Measurements from ENCODE around the gene TXNRD1. TPM values are rescaled to one million over a fixed set of nuclear protein-coding genes. Genes with fewer than 3 reads are reported as not detected.

TXNRD1 gene
- total RNA-seq, 1 donor from 2014 or later: 360 TPM

- no peak for DNase-seq (ENCODE audit: low read depth in 2 of 2)
Measured at GRCh38 chr12:104299842-104300481, 84.4 kb downstream of the TXNRD1 start.

- DNase-seq (ENCODE audit: low read depth in 2 of 2): peak; percentile 51 to 88
Measured at GRCh38 chr12:104303538-104304151, 88.1 kb downstream of the TXNRD1 start, which contains the start of gene EID3. Gene EID3 (plus strand): TSS chr12:104303739. CDS start chr12:104303935, 196 bp downstream.

- peak in 1 of 2 donors; percentile 33 for DNase-seq (ENCODE audit: low read depth in 2 of 2)
Measured at GRCh38 chr12:104304261-104305009, 88.9 kb downstream of the TXNRD1 start.

GRCh38 chr12:104305349-104305748 lies 89.8 kb downstream of the TXNRD1 start:
- no peak for DNase-seq (ENCODE audit: low read depth in 2 of 2)

GRCh38 chr12:104306376-104306775 lies 90.8 kb downstream of the TXNRD1 start:
- no peak for DNase-seq (ENCODE audit: low read depth in 2 of 2)

GRCh38 chr12:104306943-104307654 lies 91.5 kb downstream of the TXNRD1 start:
- no peak for DNase-seq (ENCODE audit: low read depth in 2 of 2)

- DNase-seq (ENCODE audit: low read depth in 2 of 2): no peak
Measured at GRCh38 chr12:104307655-104308000, 92.0 kb downstream of the TXNRD1 start.

- no peak for DNase-seq (ENCODE audit: low read depth in 2 of 2)
Measured at GRCh38 chr12:104309446-104309993, 93.9 kb downstream of the TXNRD1 start.

GRCh38 chr12:104310751-104311633 lies 95.4 kb downstream of the TXNRD1 start:
- DNase-seq (ENCODE audit: low read depth in 2 of 2): no peak

- no peak for DNase-seq (ENCODE audit: low read depth in 2 of 2)
Measured at GRCh38 chr12:104312202-104312601, 96.6 kb downstream of the TXNRD1 start.

- DNase-seq (ENCODE audit: low read depth in 2 of 2): no peak
Measured at GRCh38 chr12:104312654-104313053, 97.1 kb downstream of the TXNRD1 start.

GRCh38 chr12:104313568-104314241 lies 98.1 kb downstream of the TXNRD1 start:
- DNase-seq (ENCODE audit: low read depth in 2 of 2): no peak

- no peak for DNase-seq (ENCODE audit: low read depth in 2 of 2)
Measured at GRCh38 chr12:104314242-104314614, 98.6 kb downstream of the TXNRD1 start.

GRCh38 chr12:104315326-104316224 lies 100.0 kb downstream of the TXNRD1 start:
- DNase-seq (ENCODE audit: low read depth in 2 of 2): no peak

- DNase-seq (ENCODE audit: low read depth in 2 of 2): no peak
Measured at GRCh38 chr12:104316936-104317335, 101.4 kb downstream of the TXNRD1 start.

GRCh38 chr12:104317538-104318210 lies 102.1 kb downstream of the TXNRD1 start:
- no peak for DNase-seq (ENCODE audit: low read depth in 2 of 2)

- no peak for DNase-seq (ENCODE audit: low read depth in 2 of 2)
Measured at GRCh38 chr12:104319028-104319427, 103.4 kb downstream of the TXNRD1 start.

GRCh38 chr12:104319918-104320626 lies 104.5 kb downstream of the TXNRD1 start:
- DNase-seq (ENCODE audit: low read depth in 2 of 2): no peak
